Loucy (cell line): ENCODE data around the gene QSOX1.

Experiments used
- CTCF ChIP-seq: fragments of 200-600 bp; sonication (generic); conservative IDR thresholded peaks from 2 replicates; pipeline ENCODE4 v1.5.1; 2014; ENCODE audit warnings: mild to moderate bottlenecking, antibody characterized with exemption, low read length
- EZH2phosphoT487 ChIP-seq: fragments of 200-600 bp; IDR thresholded peaks from 2 replicates; pipeline ENCODE4 v1.6.1; 2018; ENCODE audit warnings: antibody characterized with exemption, mild to moderate bottlenecking, moderate library complexity, borderline replicate concordance

- TF ChIP-seq CTCF = no peak
- no peak for TF ChIP-seq EZH2phosphoT487
Observed at GRCh38 chr1:180201451-180202200, 47.0 kb downstream of the QSOX1 start.
